HepG2 (cell line): ENCODE data around the gene PCGF3. TPM values are rescaled to one million over a fixed set of nuclear protein-coding genes. Genes with fewer than 3 reads are reported as not detected.

Experiments used
- BCL6 ChIP-seq: IDR thresholded peaks from 2 replicates; pipeline ENCODE4 v1.6.1; 2016; ENCODE audit warnings: missing genetic modification reagents, missing compliant biosample characterization
- CAMTA2 ChIP-seq: sonication (generic); formaldehyde crosslinking; IDR thresholded peaks from 2 replicates; pipeline ENCODE4 v1.4.0; 2020; ENCODE audit warnings: mild to moderate bottlenecking, missing genetic modification reagents, borderline replicate concordance
- CHD2 ChIP-seq: IDR thresholded peaks from 2 replicates; pipeline ENCODE4 v1.6.1; 2011; ENCODE audit warnings: low read depth, low read length, improper control_type of control experiment
- CREB1 ChIP-seq, 2 experiments: fragments of 450-650 bp in 1 of 2; IDR thresholded peaks; 2 replicates each; pipeline ENCODE4 v1.6.1; 2016 to 2017; ENCODE audit warnings: control low read depth in 1 of 2, mild to moderate bottlenecking in 1 of 2, missing compliant biosample characterization in 1 of 2, missing genetic modification characterization in 1 of 2
- EEA1 ChIP-seq: sonication (generic); formaldehyde crosslinking; IDR thresholded peaks from 2 replicates; pipeline ENCODE4 v1.5.1; 2020; ENCODE audit warnings: mild to moderate bottlenecking, missing genetic modification reagents, borderline replicate concordance
- GABPB1 ChIP-seq: IDR thresholded peaks from 2 replicates; pipeline ENCODE4 v1.6.1; 2016; ENCODE audit warnings: mild to moderate bottlenecking, missing genetic modification reagents, moderate library complexity, missing compliant biosample characterization
- GMEB1 ChIP-seq: sonication (generic); formaldehyde crosslinking; IDR thresholded peaks from 2 replicates; pipeline ENCODE4 v1.5.1; 2020; ENCODE audit warnings: missing genetic modification reagents, mild to moderate bottlenecking, borderline replicate concordance
- KLF13 ChIP-seq: sonication (generic); formaldehyde crosslinking; IDR thresholded peaks from 2 replicates; pipeline ENCODE4 v1.4.0; 2020; ENCODE audit warnings: mild to moderate bottlenecking, missing genetic modification reagents
- MZF1 ChIP-seq: sonication (generic); formaldehyde crosslinking; IDR thresholded peaks from 2 replicates; pipeline ENCODE4 v1.8.1; 2023; ENCODE audit warnings: mild to moderate bottlenecking, missing genetic modification reagents, borderline replicate concordance
- NFKB2 ChIP-seq: sonication (generic); formaldehyde crosslinking; IDR thresholded peaks from 2 replicates; pipeline ENCODE4 v1.4.0; 2020; ENCODE audit warnings: missing genetic modification reagents, borderline replicate concordance
- NFYC ChIP-seq: IDR thresholded peaks from 2 replicates; pipeline ENCODE4 v1.6.1; 2016; ENCODE audit warnings: missing genetic modification reagents, missing compliant biosample characterization
- NRL ChIP-seq: sonication (generic); formaldehyde crosslinking; IDR thresholded peaks from 2 replicates; pipeline ENCODE4 v1.5.0; 2020; ENCODE audit warnings: missing genetic modification reagents, mild to moderate bottlenecking, moderate library complexity, borderline replicate concordance
- PBX3 ChIP-seq: sonication (generic); formaldehyde crosslinking; IDR thresholded peaks from 2 replicates; pipeline ENCODE4 v1.8.1; 2023; ENCODE audit warnings: missing genetic modification reagents, inconsistent platforms, borderline replicate concordance
- PCBP2 ChIP-seq: fragments of 200-400 bp; formaldehyde crosslinking; optimal IDR thresholded peaks from 2 replicates; pipeline ENCODE3; 2018; ENCODE audit warnings: low read length, low read depth; ENCODE audit not compliant: poor library complexity, severe bottlenecking
- RBFOX2 ChIP-seq: fragments of 200-400 bp; formaldehyde crosslinking; IDR thresholded peaks from 2 replicates; pipeline ENCODE4 v1.6.1; 2017; ENCODE audit warnings: low read depth, mild to moderate bottlenecking, low read length
- SETDB1 ChIP-seq: sonication (generic); formaldehyde crosslinking; IDR thresholded peaks from 2 replicates; pipeline ENCODE4 v1.5.1; 2020; ENCODE audit warnings: missing genetic modification reagents, mild to moderate bottlenecking, borderline replicate concordance
- SP1 ChIP-seq, 2 experiments: fragments of 450-650 bp in 1 of 2; sonication (generic) in 1 of 2; formaldehyde crosslinking in 1 of 2; IDR thresholded peaks; 2 replicates each; pipeline versions ENCODE4 v1.4.0 to v1.6.1; 2016 to 2020; ENCODE audit warnings: missing genetic modification reagents in 1 of 2
- TCF12 ChIP-seq, 2 experiments: fragments of 450-650 bp in 1 of 2; sonication (generic) in 1 of 2; formaldehyde crosslinking in 1 of 2; IDR thresholded peaks; 2 replicates each; pipeline versions ENCODE4 v1.6.1 to v1.8.0; 2017 to 2022; ENCODE audit warnings: antibody characterized with exemption in 1 of 2, mild to moderate bottlenecking in 1 of 2, missing genetic modification reagents in 1 of 2, moderate library complexity in 1 of 2
- TGIF2 ChIP-seq: IDR thresholded peaks from 2 replicates; pipeline ENCODE4 v1.6.1; 2016; ENCODE audit warnings: control low read depth, missing compliant biosample characterization
- U2AF2 ChIP-seq: fragments of 200-400 bp; formaldehyde crosslinking; IDR thresholded peaks from 2 replicates; pipeline ENCODE4 v1.6.1; 2017; ENCODE audit warnings: low read depth, mild to moderate bottlenecking, low read length
- YEATS2 ChIP-seq: sonication (generic); formaldehyde crosslinking; IDR thresholded peaks from 2 replicates; pipeline ENCODE4 v1.4.0; 2020; ENCODE audit warnings: missing genetic modification reagents, borderline replicate concordance
- ZIK1 ChIP-seq: sonication (generic); formaldehyde crosslinking; IDR thresholded peaks from 2 replicates; pipeline ENCODE4 v1.5.0; 2020; ENCODE audit warnings: mild to moderate bottlenecking, low read depth, missing genetic modification reagents, borderline replicate concordance
- ZNF282 ChIP-seq: fragments of 450-650 bp; IDR thresholded peaks from 2 replicates; pipeline ENCODE4 v1.6.1; 2018; ENCODE audit not compliant: partially characterized antibody
- ZNF513 ChIP-seq: sonication (generic); formaldehyde crosslinking; conservative IDR thresholded peaks from 2 replicates; pipeline ENCODE4 v1.5.0; 2020; ENCODE audit warnings: missing genetic modification reagents
- ZNF703 ChIP-seq: sonication (generic); formaldehyde crosslinking; IDR thresholded peaks from 2 replicates; pipeline ENCODE4 v1.5.1; 2020; ENCODE audit warnings: missing genetic modification reagents, mild to moderate bottlenecking, moderate library complexity, borderline replicate concordance
- polyA plus RNA-seq, 8 experiments: library from polyadenylated mRNA; depleted of rRNA in 3 of 8; stranded (reverse) in 7 of 8; unstranded in 1 of 8; fragments of >200 nt; fragmentation: Illumina TruSeq in 4 of 8; extraction: Trizol in 4 of 8; gene quantifications; 2 replicates each; pipeline versions ENCODE4 v1.2.1 to v1.2.3, GENCODE V29; 2011 to 2016; ENCODE audit warnings: low read depth in 4 of 8, missing spikeins in 1 of 8, mixed read lengths in 1 of 8; ENCODE audit not compliant: insufficient read depth in 1 of 8
- total RNA-seq, 5 experiments: library from RNA; depleted of rRNA; stranded (reverse); fragments of >200 nt; fragmentation: Illumina TruSeq; extraction: Trizol; gene quantifications; 2 replicates each; pipeline ENCODE4 v1.2.3, GENCODE V29; 2016; ENCODE audit warnings: low read depth in 1 of 5

The PCGF3 gene
- total and polyA plus RNA-seq, 2 of the 13 experiments (the other 11 are each of a cell fraction or from before 2014, with no cell fraction given) = 28.6 to 66.2 TPM

- TF ChIP-seq PCBP2 (no peak), CREB1 (IDR thresholded peaks at IDR 0.05) (no peak), CREB1 (CRISPR knock-in tag; IDR thresholded peaks at IDR 0.05) (no peak), NFYC (no peak), U2AF2 (no peak), GMEB1 (CRISPR knock-in tag) (no peak), SETDB1 (CRISPR knock-in tag) (no peak), KLF13 (CRISPR knock-in tag) (no peak), RBFOX2 (no peak), YEATS2 (no peak), SP1 (IDR thresholded peaks at IDR 0.05) (no peak), SP1 (CRISPR knock-in tag; IDR thresholded peaks at IDR 0.05) (no peak), ZIK1 (CRISPR knock-in tag) (no peak), NRL (no peak), CAMTA2 (no peak), PBX3 (CRISPR knock-in tag) (no peak), BCL6 (CRISPR knock-in tag) (0 out of 2 replicates have a peak, but pooled peaks have one; percentile 23), CHD2 (no peak), ZNF703 (CRISPR knock-in tag) (no peak), ZNF282 (no peak), EEA1 (CRISPR knock-in tag) (no peak), ZNF513 (no peak), MZF1 (no peak), NFKB2 (CRISPR knock-in tag) (no peak), GABPB1 (CRISPR knock-in tag) (no peak; the same call in 1 of the 2 replicates), TCF12 (IDR thresholded peaks at IDR 0.05) (no peak), TCF12 (CRISPR knock-in tag; IDR thresholded peaks at IDR 0.05) (no peak), TGIF2 (CRISPR knock-in tag) (no peak)
Measured at GRCh38 chr4:658681-659667, 46.7 kb upstream of the PCGF3 start (continued).
